Tibial artery (tissue), 4 donors: ENCODE measurements around the gene RGS14.

Source experiments
- DNase-seq, 2 donors: peaks; one replicate each; pipeline ENCODE4 v3.0.0-alpha.2; 2019
- H3K27ac ChIP-seq, 2 donors: fragments of 200-600 bp; sonication (generic) in 1 of 2; 1 replicate in 1 of 2; 2 replicates in 1 of 2; pipeline ENCODE4 v1.5.1; 2018 to 2019; ENCODE audit warnings: mild to moderate bottlenecking in 1 of 2
- H3K27me3 ChIP-seq, 2 donors: fragments of 200-600 bp; sonication (generic) in 1 of 2; one replicate each; pipeline versions ENCODE4 v1.5.1 to v1.6.0; 2016 to 2019
- H3K36me3 ChIP-seq, 3 donors: fragments of 200-600 bp; sonication (generic) in 2 of 3; one replicate each; pipeline ENCODE4 v1.5.1; 2016 to 2019; ENCODE audit warnings: mild to moderate bottlenecking in 2 of 3
- H3K4me1 ChIP-seq, 4 donors: fragments of 200-600 bp; sonication (generic) in 2 of 4; 1 replicate in 3 of 4; 2 replicates in 1 of 4; pipeline ENCODE4 v1.5.1; 2016 to 2019
- H3K4me3 ChIP-seq, 2 donors: fragments of 200-600 bp; sonication (generic) in 1 of 2; 1 replicate in 1 of 2; 2 replicates in 1 of 2; pipeline ENCODE4 v1.5.1; 2018 to 2019; ENCODE audit warnings: mild to moderate bottlenecking in 2 of 2
- H3K9me3 ChIP-seq, 3 donors: fragments of 200-600 bp; sonication (generic) in 1 of 3; one replicate each; pipeline ENCODE4 v1.5.1; 2016 to 2019
- CTCF ChIP-seq, 2 experiments: fragments of 200-600 bp in 1 of 2; fragments of 450-650 bp in 1 of 2; IDR thresholded peaks; one replicate each; pipeline ENCODE4 v1.5.1; 2017 to 2019; ENCODE audit warnings: antibody characterized with exemption in 2 of 2, mild to moderate bottlenecking in 1 of 2, moderate library complexity in 1 of 2
- intact Hi-C: fragments of 100-400 bp; cut with DNase I; formaldehyde crosslinking; loops from one replicate; pipeline ENCODE4 v1.15.0; 2023; ENCODE audit warnings: low total_unique reads

RGS14 gene

GRCh38 chr5:177334781-177335700 is 22.7 kb upstream of the RGS14 start:
- DNase-seq = no peak
- Histone ChIP-seq H3K9me3 (no peaks in the 10 kb centered on the region), H3K36me3 (peaks cover 59 to 98% (median 83%) of the 10 kb centered on the region in 3 donors), H3K27ac (no peak overlapping the region), H3K4me1 (peaks cover 0 to 10% (median 0%) of the 10 kb centered on the region in 4 donors), H3K4me3 (no peak overlapping the region), H3K27me3 (no peaks in the 10 kb centered on the region)
- TF ChIP-seq CTCF (IDR thresholded peaks at IDR 0.05) = no peak
- intact Hi-C loops = loop anchor here (1.0 kb wide), 1 partner anchor 12 kb away; no protein-coding TSS in a partner anchor

- no peak overlapping the region for H3K27ac ChIP-seq
- H3K36me3 ChIP-seq = peaks cover 59 to 96% (median 78%) of the 10 kb centered on the region in 3 donors
- H3K4me3 ChIP-seq = no peak overlapping the region
- TF ChIP-seq CTCF (IDR thresholded peaks at IDR 0.05) = no peak
- peaks cover 0 to 10% (median 0%) of the 10 kb centered on the region in 4 donors for H3K4me1 ChIP-seq
- no peaks in the 10 kb centered on the region for H3K9me3 ChIP-seq
- H3K27me3 ChIP-seq = no peaks in the 10 kb centered on the region
- intact Hi-C loops = no loop called here
- DNase-seq = no peak
These were observed 22.0 kb upstream of the RGS14 start for GRCh38 chr5:177335701-177336065.

- no peaks in the 10 kb centered on the region for H3K27me3 ChIP-seq
- no peak overlapping the region for H3K27ac ChIP-seq
- DNase-seq = no peak
- TF ChIP-seq CTCF (IDR thresholded peaks at IDR 0.05) = no peak
- H3K36me3 ChIP-seq = peaks cover 59 to 93% (median 75%) of the 10 kb centered on the region in 3 donors
- H3K4me3 ChIP-seq = no peak overlapping the region
- H3K4me1 ChIP-seq = peaks cover 0 to 10% (median 0%) of the 10 kb centered on the region in 4 donors
- intact Hi-C loops = no loop called here
- no peaks in the 10 kb centered on the region for H3K9me3 ChIP-seq
These were observed 21.6 kb upstream of the RGS14 start for GRCh38 chr5:177336112-177336511.

GRCh38 chr5:177336603-177337494 is 20.9 kb upstream of the RGS14 start:
- no peak overlapping the region for H3K27ac ChIP-seq
- intact Hi-C loops = no loop called here

More at GRCh38 chr5:177336603-177337494, 20.9 kb upstream of the RGS14 start:
- H3K9me3 ChIP-seq = no peaks in the 10 kb centered on the region
- peaks cover 0 to 10% (median 0%) of the 10 kb centered on the region in 4 donors for H3K4me1 ChIP-seq
- no peak for TF ChIP-seq CTCF (IDR thresholded peaks at IDR 0.05)
- peaks cover 55 to 93% (median 75%) of the 10 kb centered on the region in 3 donors for H3K36me3 ChIP-seq
- DNase-seq = no peak
- H3K4me3 ChIP-seq = no peak overlapping the region
- no peaks in the 10 kb centered on the region for H3K27me3 ChIP-seq
